Neural crest cell (in vitro differentiated cells): ENCODE measurements around the gene NRIP1. TPM values are rescaled to one million over a fixed set of nuclear protein-coding genes. Genes with fewer than 3 reads are reported as not detected.
"Not testable (repeated sequence)": the region's sequence is repeated elsewhere in the genome, so short reads cannot be mapped to it uniquely, and the experiment has no call there.

ENCODE experiments used
- DNase-seq: peaks from one replicate; pipeline ENCODE4 v3.0.0; 2021; ENCODE audit warnings: low read depth, mixed read lengths, low spot score
- H3K27ac Mint-ChIP-seq: one replicate; pipeline ENCODE4 v1.8.0; 2021; ENCODE audit warnings: mild to moderate bottlenecking, mixed read lengths; ENCODE audit not compliant: unreplicated experiment
- H3K27me3 Mint-ChIP-seq: 2 replicates; pipeline ENCODE4 v1.8.0; 2021; ENCODE audit warnings: low read depth, mild to moderate bottlenecking, mixed read lengths
- H3K36me3 Mint-ChIP-seq: 2 replicates; pipeline ENCODE4 v1.8.0; 2021; ENCODE audit warnings: low read depth, mild to moderate bottlenecking, mixed read lengths
- H3K4me1 Mint-ChIP-seq: 2 replicates; pipeline ENCODE4 v1.8.0; 2021; ENCODE audit warnings: mixed read lengths
- H3K4me3 Mint-ChIP-seq: one replicate; pipeline ENCODE4 v1.8.0; 2021; ENCODE audit warnings: mild to moderate bottlenecking, mixed read lengths
- H3K9me3 Mint-ChIP-seq: 2 replicates; pipeline ENCODE4 v1.8.0; 2021; ENCODE audit warnings: mixed read lengths
- total RNA-seq: library from RNA; stranded (reverse); gene quantifications from 2 replicates; pipeline ENCODE4 v1.2.1, GENCODE V29; 2021
- TF ChIP-seq, protein P1 (sequence below): fragments of 200-600 bp; sonication (generic); conservative IDR thresholded peaks from 2 replicates; pipeline ENCODE4 v1.5.0; 2021; ENCODE audit warnings: antibody characterized with exemption, mild to moderate bottlenecking

NRIP1 gene
- total RNA-seq, 1 donor from 2014 or later, result 73.8 TPM

DNA sequence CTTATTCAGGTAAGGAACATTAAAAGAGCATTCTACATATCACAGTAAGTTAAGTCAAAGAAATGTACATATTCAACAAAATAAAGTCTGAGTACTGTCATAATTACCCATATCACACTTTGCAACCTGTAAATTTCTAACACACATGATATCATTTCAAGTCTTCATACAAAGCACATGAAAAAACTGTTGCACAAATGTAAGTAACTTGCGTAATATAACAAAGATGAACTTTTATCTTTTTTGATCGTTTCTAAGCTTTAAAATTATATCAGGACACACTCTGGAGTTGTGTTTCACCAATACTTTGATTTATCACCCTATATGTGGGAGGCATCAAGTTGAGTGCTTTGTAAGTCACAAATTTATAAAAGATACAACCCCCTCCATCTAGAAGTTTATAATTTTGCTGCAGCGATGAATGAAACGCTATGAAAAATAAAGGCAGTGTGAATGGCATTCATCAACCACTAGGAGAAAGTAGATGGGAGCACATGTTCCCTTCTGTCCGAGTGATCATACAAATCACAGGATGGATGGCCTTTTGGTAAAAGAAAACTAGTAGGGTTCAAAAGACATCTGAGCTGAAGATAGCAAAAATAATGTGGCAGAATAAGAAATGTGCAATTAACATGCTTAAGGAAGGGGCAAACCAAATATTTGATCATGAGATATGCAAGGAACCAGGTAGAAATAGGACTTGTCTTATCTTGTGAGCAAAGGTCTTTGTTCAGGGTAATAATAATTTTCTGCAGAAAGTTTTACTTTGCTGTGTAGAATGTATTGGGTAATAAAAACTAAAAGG is 27.5 kb downstream of the NRIP1 start:
- Mint-ChIP-seq H3K36me3 (peaks cover 13% of the 10 kb centered on the region), H3K27ac (no peak overlapping the region), H3K27me3 (no peaks in the 10 kb centered on the region), H3K9me3 (no peaks in the 10 kb centered on the region), H3K4me3 (no peak overlapping the region), H3K4me1 (peaks cover 13% of the 10 kb centered on the region)
- TF ChIP-seq, protein P1, sequence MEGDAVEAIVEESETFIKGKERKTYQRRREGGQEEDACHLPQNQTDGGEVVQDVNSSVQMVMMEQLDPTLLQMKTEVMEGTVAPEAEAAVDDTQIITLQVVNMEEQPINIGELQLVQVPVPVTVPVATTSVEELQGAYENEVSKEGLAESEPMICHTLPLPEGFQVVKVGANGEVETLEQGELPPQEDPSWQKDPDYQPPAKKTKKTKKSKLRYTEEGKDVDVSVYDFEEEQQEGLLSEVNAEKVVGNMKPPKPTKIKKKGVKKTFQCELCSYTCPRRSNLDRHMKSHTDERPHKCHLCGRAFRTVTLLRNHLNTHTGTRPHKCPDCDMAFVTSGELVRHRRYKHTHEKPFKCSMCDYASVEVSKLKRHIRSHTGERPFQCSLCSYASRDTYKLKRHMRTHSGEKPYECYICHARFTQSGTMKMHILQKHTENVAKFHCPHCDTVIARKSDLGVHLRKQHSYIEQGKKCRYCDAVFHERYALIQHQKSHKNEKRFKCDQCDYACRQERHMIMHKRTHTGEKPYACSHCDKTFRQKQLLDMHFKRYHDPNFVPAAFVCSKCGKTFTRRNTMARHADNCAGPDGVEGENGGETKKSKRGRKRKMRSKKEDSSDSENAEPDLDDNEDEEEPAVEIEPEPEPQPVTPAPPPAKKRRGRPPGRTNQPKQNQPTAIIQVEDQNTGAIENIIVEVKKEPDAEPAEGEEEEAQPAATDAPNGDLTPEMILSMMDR, result peak; percentile 20
- DNase-seq, result no peak

DNA sequence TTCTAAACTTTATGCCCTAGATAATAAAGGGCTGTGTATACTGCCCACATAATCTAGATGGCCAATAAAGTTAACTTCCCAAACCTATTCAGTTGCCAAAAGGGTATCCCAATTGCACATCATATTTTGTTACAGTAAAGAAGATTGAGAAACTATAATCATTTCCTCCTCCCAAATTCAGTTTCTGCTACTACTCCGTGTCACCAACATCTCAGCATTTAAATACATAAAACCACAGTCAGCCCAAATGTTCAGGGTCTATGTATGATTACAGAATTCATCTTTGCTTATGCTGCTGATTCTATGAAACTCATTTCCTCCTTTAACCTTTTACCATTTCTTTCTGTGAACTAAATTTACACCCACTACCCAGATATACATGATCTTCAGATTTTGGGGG is 28.6 kb downstream of the NRIP1 start:
- no peaks in the 10 kb centered on the region for H3K27me3 Mint-ChIP-seq
- TF ChIP-seq, protein P1, result no peak
- no peak for DNase-seq
- H3K27ac Mint-ChIP-seq, result no peak overlapping the region
- no peak overlapping the region for H3K4me3 Mint-ChIP-seq
- H3K9me3 Mint-ChIP-seq, result peaks cover 2% of the 10 kb centered on the region
- H3K36me3 Mint-ChIP-seq, result peaks cover 16% of the 10 kb centered on the region
- peaks cover 13% of the 10 kb centered on the region for H3K4me1 Mint-ChIP-seq

DNA sequence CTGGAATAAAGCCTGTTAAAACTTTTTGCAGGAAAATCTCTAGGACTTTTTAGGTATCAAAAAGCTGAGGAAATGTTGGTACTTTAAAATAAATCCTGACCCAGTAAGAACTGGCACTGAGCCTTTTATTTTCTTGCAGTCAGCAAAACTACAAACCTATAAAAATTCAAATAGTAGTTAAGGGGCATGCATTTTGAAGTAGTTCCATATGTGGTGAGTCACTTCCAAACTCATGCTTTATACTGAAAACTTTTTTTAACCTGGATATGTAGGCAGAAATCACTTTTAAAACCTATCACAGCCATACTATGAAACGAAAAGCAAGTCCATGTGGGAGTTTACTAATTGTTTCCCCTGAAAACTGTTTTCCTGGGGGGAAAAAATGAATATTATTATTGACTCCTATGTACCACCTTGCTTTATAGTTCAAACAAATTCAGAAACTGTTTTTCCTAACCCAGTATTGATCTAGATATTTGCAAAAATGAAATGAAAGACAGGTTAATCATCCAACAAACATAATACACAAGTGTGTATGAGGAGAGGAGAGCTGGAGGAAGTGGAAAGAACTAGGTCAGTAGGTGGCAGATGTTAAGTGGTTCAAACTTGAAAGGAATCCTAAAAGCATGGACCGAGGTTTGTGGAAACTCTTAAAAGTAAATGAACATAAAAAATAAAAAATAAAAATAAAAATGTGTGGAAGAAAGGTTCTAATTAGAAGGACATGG is 30.5 kb downstream of the NRIP1 start:
- Mint-ChIP-seq H3K36me3 (peaks cover 18% of the 10 kb centered on the region), H3K4me3 (no peak overlapping the region), H3K27ac (no peak overlapping the region), H3K27me3 (no peaks in the 10 kb centered on the region), H3K9me3 (peaks cover 4% of the 10 kb centered on the region), H3K4me1 (peaks cover 20% of the 10 kb centered on the region)
- DNase-seq, result no peak
- TF ChIP-seq, protein P1, result no peak

DNA sequence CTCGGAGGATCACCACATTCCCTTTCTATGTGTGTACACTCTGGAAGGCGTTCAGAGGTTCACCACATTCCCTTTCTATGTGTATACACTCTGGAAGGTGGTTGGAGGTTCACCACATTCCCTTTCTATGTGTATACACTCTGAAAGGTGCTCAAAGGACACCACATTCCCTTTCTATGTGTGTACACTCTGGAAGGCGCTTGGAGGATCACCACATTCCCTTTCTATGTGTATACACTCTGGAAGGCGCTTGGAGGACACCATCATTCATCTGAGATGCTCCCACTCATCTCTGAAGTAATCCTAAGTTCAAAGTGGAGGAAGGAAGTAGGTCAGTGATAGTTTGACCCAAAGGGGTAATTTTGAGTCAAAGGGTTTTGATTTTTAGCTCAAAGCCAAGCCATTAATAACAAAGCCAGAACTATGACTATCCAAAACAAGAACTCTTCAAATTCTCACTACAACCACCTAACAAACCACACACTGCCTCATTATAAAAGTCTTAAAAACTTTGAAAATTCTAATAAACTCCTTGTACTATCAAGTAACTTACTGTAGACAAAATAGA is 32.9 kb downstream of the NRIP1 start:
- no peak for DNase-seq
- H3K4me3 Mint-ChIP-seq, result no peak overlapping the region
- H3K36me3 Mint-ChIP-seq, result peaks cover 17% of the 10 kb centered on the region
- no peaks in the 10 kb centered on the region for H3K27me3 Mint-ChIP-seq
- TF ChIP-seq, protein P1, result no peak
- H3K4me1 Mint-ChIP-seq, result peaks cover 31% of the 10 kb centered on the region
- H3K27ac Mint-ChIP-seq, result no peak overlapping the region
- H3K9me3 Mint-ChIP-seq, result peaks cover 4% of the 10 kb centered on the region

DNA sequence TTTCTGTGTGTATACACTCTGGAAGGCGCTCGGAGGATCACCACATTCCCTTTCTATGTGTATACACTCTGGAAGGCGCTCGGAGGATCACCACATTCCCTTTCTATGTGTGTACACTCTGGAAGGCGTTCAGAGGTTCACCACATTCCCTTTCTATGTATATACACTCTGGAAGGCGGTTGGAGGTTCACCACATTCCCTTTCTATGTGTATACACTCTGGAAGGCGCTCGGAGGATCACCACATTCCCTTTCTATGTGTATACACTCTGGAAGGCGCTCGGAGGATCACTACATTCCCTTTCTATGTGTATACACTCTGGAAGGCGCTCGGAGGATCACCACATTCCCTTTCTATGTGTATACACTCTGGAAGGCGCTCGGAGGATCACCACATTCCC is 33.4 kb downstream of the NRIP1 start:
- H3K27me3 Mint-ChIP-seq, DNase-seq, H3K9me3 Mint-ChIP-seq, H3K4me3 Mint-ChIP-seq, H3K27ac Mint-ChIP-seq: not testable (repeated sequence)
- H3K36me3 Mint-ChIP-seq, result peaks cover 18% of the 10 kb centered on the region
- H3K4me1 Mint-ChIP-seq, result peaks cover 35% of the 10 kb centered on the region

DNA sequence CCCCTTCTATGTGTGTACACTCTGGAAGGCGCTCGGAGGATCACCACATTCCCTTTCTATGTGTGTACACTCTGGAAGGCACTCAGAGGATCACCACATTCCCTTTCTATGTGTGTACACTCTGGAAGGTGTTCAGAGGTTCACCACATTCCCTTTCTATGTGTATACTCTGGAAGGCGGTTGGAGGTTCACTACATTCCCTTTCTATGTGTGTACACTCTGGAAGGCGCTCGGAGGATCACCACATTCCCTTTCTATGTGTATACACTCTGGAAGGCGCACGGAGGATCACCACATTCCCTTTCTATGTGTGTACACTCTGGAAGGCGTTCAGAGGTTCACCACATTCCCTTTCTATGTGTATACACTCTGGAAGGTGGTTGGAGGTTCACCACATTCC is 33.9 kb downstream of the NRIP1 start:
- Mint-ChIP-seq H3K36me3 (peaks cover 17% of the 10 kb centered on the region), H3K4me1 (peaks cover 32% of the 10 kb centered on the region)
- not testable (repeated sequence) for H3K9me3 Mint-ChIP-seq, H3K27ac Mint-ChIP-seq, H3K4me3 Mint-ChIP-seq, DNase-seq, H3K27me3 Mint-ChIP-seq
